ENCODE results near the gene MCOLN3. TPM values are rescaled to one million over a fixed set of nuclear protein-coding genes. Genes with fewer than 3 reads are reported as not detected.

The MCOLN3 gene
- total RNA-seq, 1 donor from 2014 or later: 0.68 TPM

DNA sequence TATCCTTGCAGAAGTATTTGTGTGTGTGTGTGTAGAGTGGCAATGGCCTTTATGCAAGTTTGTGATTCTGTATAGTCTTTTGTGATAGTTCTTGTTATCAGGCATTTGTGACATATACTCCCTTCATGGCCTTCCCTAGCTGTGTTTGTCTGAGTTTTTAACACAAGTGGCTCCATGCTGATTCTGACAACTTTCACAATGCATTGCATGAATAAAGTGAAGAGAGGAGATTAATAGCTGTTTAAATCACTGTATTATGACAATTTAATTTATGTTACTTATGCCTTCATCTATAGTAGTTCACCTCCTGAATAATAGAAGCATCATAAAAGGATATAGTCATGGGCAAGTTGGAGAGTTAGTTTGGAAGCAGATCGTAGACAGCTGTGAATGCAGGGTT is 17.2 kb upstream of the MCOLN3 start:
- peaks cover 31% of the 10 kb centered on the region for H3K27me3 Mint-ChIP-seq (ENCODE audit: low read depth)
- no peak overlapping the region for H3K27ac Mint-ChIP-seq
- H3K9me3 Mint-ChIP-seq: no peaks in the 10 kb centered on the region
- peaks cover 15% of the 10 kb centered on the region for H3K4me1 Mint-ChIP-seq (ENCODE audit: low read depth)
- no peaks in the 10 kb centered on the region for H3K36me3 Mint-ChIP-seq (ENCODE audit: low read depth)
- H3K4me3 Mint-ChIP-seq (ENCODE audit: low read depth): no peak overlapping the region
- intact Hi-C loops (cut with micrococcal nuclease): no loop called here
- no peak for DNase-seq (ENCODE audit: low spot score)

- DNase-seq (ENCODE audit: low spot score): no peak
- Mint-ChIP-seq H3K27ac (no peak overlapping the region), H3K4me1 (ENCODE audit: low read depth) (peaks cover 18% of the 10 kb centered on the region), H3K9me3 (no peaks in the 10 kb centered on the region), H3K27me3 (ENCODE audit: low read depth) (peaks cover 25% of the 10 kb centered on the region), H3K4me3 (ENCODE audit: low read depth) (peak overlapping the region; percentile 79), H3K36me3 (ENCODE audit: low read depth) (no peaks in the 10 kb centered on the region)
- intact Hi-C loops (cut with micrococcal nuclease): loop anchor here (1.0 to 5.0 kb wide), 3 partner anchors 65 to 215 kb away; partner anchors contain the start of genes BCL10, C1orf52 and MCOLN2
Measured at GRCh38 chr1:85062425-85063026, 14.2 kb upstream of the MCOLN3 start.

DNA sequence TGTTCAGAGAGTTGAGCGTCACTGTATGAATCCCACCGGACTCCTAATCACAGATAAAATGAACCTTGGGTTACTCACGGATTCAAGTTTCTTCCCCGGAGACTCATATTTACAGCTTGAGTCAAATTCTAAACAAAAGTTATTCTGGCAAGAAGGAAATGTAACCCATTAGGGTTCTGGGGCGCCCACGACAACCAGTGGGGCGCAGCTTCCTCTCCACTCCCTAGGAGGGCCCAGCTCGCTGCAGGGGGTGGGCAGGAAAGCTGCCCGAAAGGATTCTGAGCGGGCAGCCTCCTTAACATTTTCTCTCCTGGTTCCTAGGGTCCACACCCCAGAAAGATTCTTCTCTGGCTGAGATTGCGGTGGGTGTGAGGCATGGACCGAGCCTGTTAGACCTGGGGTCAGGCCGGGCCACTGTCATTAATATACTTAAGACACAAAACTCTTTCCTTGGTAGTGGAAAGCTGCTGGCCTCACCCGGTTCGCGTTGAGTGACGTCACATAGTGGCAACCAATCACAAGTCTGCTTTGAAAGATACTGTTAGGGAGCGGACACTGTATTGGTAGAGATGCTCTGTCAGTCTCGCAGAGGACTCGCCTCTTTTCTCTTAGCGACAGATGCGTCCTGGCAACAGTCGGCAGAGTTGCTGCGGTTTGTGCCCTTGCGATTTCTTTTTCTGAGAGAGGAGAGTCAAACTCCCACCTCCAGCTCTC is 13.6 kb upstream of the MCOLN3 start:
- peaks cover 18% of the 10 kb centered on the region for H3K4me1 Mint-ChIP-seq (ENCODE audit: low read depth)
- peak overlapping the region; percentile 79 for H3K4me3 Mint-ChIP-seq (ENCODE audit: low read depth)
- no peaks in the 10 kb centered on the region for H3K9me3 Mint-ChIP-seq
- no peaks in the 10 kb centered on the region for H3K36me3 Mint-ChIP-seq (ENCODE audit: low read depth)
- intact Hi-C loops (cut with micrococcal nuclease): loop anchor here (1.0 to 5.0 kb wide), 3 partner anchors 65 to 215 kb away; partner anchors contain the start of genes BCL10, C1orf52 and MCOLN2
- DNase-seq (ENCODE audit: low spot score): peak; percentile 89
- H3K27ac Mint-ChIP-seq: peak overlapping the region; percentile 83
- H3K27me3 Mint-ChIP-seq (ENCODE audit: low read depth): peaks cover 21% of the 10 kb centered on the region

- H3K4me1 Mint-ChIP-seq (ENCODE audit: low read depth): peaks cover 18% of the 10 kb centered on the region
Measured at GRCh38 chr1:85060038-85060437, 11.7 kb upstream of the MCOLN3 start.

DNA sequence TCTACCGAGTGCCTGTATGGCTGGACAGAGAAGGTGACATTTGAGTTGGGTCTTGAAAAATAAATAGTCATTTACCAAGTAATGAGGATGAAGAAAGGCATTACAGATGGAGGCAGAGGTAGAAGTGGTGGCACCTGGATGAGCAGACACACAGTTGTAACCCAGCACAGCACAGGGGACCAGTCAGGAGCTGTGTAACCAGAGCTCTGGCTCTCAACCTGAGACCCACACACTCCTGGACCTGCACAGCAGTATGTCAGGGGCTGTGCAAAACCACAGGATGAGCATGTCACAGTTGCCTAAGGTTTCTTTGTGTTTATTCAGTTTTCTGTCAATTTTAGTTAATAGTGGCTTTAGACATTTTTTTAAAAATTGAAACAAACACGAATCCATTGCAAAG is 11.3 kb upstream of the MCOLN3 start:
- DNase-seq (ENCODE audit: low spot score): no peak
- Mint-ChIP-seq H3K27ac (no peak overlapping the region), H3K36me3 (ENCODE audit: low read depth) (no peaks in the 10 kb centered on the region), H3K9me3 (no peaks in the 10 kb centered on the region), H3K4me3 (ENCODE audit: low read depth) (no peak overlapping the region), H3K27me3 (ENCODE audit: low read depth) (peaks cover 18% of the 10 kb centered on the region), H3K4me1 (ENCODE audit: low read depth) (peaks cover 18% of the 10 kb centered on the region)
- intact Hi-C loops (cut with micrococcal nuclease): no loop called here

More at GRCh38 chr1:85060038-85060437, 11.7 kb upstream of the MCOLN3 start:
- Mint-ChIP-seq H3K4me3 (ENCODE audit: low read depth) (no peak overlapping the region), H3K9me3 (no peaks in the 10 kb centered on the region), H3K27ac (no peak overlapping the region), H3K27me3 (ENCODE audit: low read depth) (peaks cover 19% of the 10 kb centered on the region), H3K36me3 (ENCODE audit: low read depth) (no peaks in the 10 kb centered on the region)
- DNase-seq (ENCODE audit: low spot score): no peak
- intact Hi-C loops (cut with micrococcal nuclease): loop anchor here (1.0 to 5.0 kb wide), 3 partner anchors 10 to 217 kb away; partner anchors contain the start of genes BCL10 and MCOLN2

DNA sequence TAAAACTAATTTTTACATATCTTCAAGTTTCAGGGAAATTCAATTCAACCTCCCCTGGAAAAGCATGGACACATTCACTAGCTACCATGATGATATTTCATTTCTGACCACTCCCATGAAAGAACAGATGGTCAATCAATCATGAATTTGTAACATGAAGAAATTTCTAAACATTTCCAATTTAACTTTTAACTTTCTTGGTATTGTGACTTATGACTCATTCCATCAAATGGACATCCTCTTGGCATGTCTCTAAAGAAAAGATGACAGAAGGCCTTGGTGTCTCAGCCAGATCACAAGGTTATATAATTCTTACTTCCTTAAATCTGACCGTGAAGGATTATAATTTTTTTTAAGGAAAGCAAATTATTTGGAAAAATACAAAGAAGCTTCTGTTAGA is 10.5 kb upstream of the MCOLN3 start:
- Mint-ChIP-seq H3K27ac (no peak overlapping the region), H3K4me3 (ENCODE audit: low read depth) (no peak overlapping the region), H3K36me3 (ENCODE audit: low read depth) (no peaks in the 10 kb centered on the region), H3K4me1 (ENCODE audit: low read depth) (peaks cover 18% of the 10 kb centered on the region), H3K9me3 (no peaks in the 10 kb centered on the region), H3K27me3 (ENCODE audit: low read depth) (peaks cover 16% of the 10 kb centered on the region)
- intact Hi-C loops (cut with micrococcal nuclease): no loop called here
- DNase-seq (ENCODE audit: low spot score): no peak

DNA sequence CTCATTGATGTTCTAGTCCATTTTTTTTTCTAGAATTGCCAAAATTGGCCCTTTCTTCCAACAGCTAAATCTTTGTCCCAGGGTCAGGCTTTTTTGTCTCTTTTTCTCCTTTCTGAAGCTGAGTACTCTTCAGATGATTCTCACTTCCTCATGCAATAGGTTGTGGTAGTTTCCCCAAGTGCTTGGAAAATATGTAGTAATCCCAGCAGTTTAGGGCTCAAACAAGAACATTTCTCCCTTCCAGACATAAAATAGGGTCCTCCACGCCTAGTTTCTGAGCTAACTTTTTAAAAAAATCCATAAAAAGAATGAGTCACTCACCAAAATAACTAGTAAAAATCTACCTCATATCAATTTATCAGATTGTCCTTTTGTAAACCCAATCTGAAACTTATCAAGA is 10.0 kb upstream of the MCOLN3 start:
- peaks cover 16% of the 10 kb centered on the region for H3K27me3 Mint-ChIP-seq (ENCODE audit: low read depth)
- intact Hi-C loops (cut with micrococcal nuclease): no loop called here
- no peak for DNase-seq (ENCODE audit: low spot score)
- H3K36me3 Mint-ChIP-seq (ENCODE audit: low read depth): no peaks in the 10 kb centered on the region
- H3K9me3 Mint-ChIP-seq: no peaks in the 10 kb centered on the region
- H3K27ac Mint-ChIP-seq: no peak overlapping the region
- H3K4me1 Mint-ChIP-seq (ENCODE audit: low read depth): peaks cover 18% of the 10 kb centered on the region
- H3K4me3 Mint-ChIP-seq (ENCODE audit: low read depth): no peak overlapping the region

DNA sequence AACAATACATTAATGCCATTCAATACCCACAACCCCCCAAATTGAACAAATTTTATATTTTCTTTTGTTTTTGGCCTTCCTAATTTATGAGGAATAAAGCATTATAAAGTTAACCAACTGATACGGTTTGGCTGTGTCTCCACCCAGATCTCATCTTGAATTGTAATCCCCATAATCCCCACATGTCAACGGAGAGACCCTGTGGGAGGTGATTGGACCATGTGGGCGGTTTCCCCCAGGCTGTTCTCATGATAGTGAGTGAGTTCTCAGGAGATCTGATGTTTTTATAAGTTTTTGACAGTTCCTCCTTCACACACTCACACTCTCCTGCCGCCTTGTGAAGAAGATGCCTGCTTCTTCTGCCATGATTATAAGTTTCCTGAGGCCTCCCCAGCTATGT is 6.4 kb upstream of the MCOLN3 start:
- no peak for DNase-seq (ENCODE audit: low spot score)
- intact Hi-C loops (cut with micrococcal nuclease): loop anchor here (5.0 kb wide), 1 partner anchor 202 kb away; no protein-coding TSS in a partner anchor
- no peaks in the 10 kb centered on the region for H3K9me3 Mint-ChIP-seq
- H3K36me3 Mint-ChIP-seq (ENCODE audit: low read depth): no peaks in the 10 kb centered on the region
- peaks cover 9% of the 10 kb centered on the region for H3K27me3 Mint-ChIP-seq (ENCODE audit: low read depth)
- no peak overlapping the region for H3K27ac Mint-ChIP-seq
- peaks cover 14% of the 10 kb centered on the region for H3K4me1 Mint-ChIP-seq (ENCODE audit: low read depth)
- H3K4me3 Mint-ChIP-seq (ENCODE audit: low read depth): no peak overlapping the region

DNA sequence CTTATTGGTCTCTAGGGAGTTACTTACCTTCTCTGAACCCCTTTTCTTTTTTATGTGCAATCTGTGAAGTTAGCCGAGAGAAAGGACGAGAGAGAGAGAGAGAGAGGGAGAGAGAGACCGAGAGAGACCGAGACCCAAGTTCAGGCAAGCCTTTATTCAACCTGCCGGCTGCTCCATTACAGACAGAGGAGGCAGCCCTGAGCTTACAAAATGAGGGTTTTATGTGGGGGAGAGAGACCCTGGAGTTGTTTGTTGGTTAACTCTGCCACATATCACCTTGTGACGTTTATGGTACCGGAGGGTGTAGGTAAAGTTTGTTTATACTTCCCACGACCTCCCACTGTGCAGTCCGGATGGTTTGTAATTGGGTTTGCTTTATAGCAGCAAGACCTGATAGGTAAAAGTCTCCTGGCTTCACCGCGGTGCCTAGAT is 1.5 kb upstream of the MCOLN3 start:
- no peak overlapping the region for H3K27ac Mint-ChIP-seq
- DNase-seq (ENCODE audit: low spot score): no peak
- H3K4me1 Mint-ChIP-seq (ENCODE audit: low read depth): peaks cover 24% of the 10 kb centered on the region
- H3K36me3 Mint-ChIP-seq (ENCODE audit: low read depth): peaks cover 7% of the 10 kb centered on the region
- H3K27me3 Mint-ChIP-seq (ENCODE audit: low read depth): peaks cover 33% of the 10 kb centered on the region
- no peaks in the 10 kb centered on the region for H3K9me3 Mint-ChIP-seq
- peak overlapping the region; percentile 15 for H3K4me3 Mint-ChIP-seq (ENCODE audit: low read depth)
- intact Hi-C loops (cut with micrococcal nuclease): loop anchor here (1.0 to 5.0 kb wide), 3 partner anchors 11 to 197 kb away; no protein-coding TSS in a partner anchor

GRCh38 chr1:85047472-85048295 is 616 bp downstream of the MCOLN3 start:
- no peaks in the 10 kb centered on the region for H3K9me3 Mint-ChIP-seq
- peaks cover 50% of the 10 kb centered on the region for H3K27me3 Mint-ChIP-seq (ENCODE audit: low read depth)
- no peak overlapping the region for H3K27ac Mint-ChIP-seq
- peaks cover 24% of the 10 kb centered on the region for H3K4me1 Mint-ChIP-seq (ENCODE audit: low read depth)
- peak overlapping the region; percentile 55 for H3K4me3 Mint-ChIP-seq (ENCODE audit: low read depth)
- DNase-seq (ENCODE audit: low spot score): no peak
- intact Hi-C loops (cut with micrococcal nuclease): no loop called here
- H3K36me3 Mint-ChIP-seq (ENCODE audit: low read depth): peaks cover 7% of the 10 kb centered on the region

DNA sequence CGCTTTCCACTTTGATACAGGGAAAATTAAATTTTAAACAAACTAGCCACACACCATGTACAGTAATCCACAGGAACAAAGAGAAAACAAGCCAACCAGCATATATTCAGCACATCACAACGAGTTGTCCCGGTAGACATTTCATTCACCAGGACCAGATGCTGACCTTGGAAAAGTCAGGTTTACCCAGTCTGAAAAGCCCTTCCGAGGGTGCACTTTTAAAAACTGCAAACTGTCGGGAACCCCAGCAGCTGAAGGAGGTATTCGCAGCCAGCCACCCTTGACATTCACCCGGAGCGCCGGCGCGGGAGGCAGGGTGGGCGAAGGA is 1.2 kb downstream of the MCOLN3 start:
- peaks cover 7% of the 10 kb centered on the region for H3K36me3 Mint-ChIP-seq (ENCODE audit: low read depth)
- no peak for DNase-seq (ENCODE audit: low spot score)
- H3K4me1 Mint-ChIP-seq (ENCODE audit: low read depth): peaks cover 24% of the 10 kb centered on the region
- H3K27ac Mint-ChIP-seq: no peak overlapping the region
- peaks cover 55% of the 10 kb centered on the region for H3K27me3 Mint-ChIP-seq (ENCODE audit: low read depth)
- intact Hi-C loops (cut with micrococcal nuclease): no loop called here
- no peaks in the 10 kb centered on the region for H3K9me3 Mint-ChIP-seq
- H3K4me3 Mint-ChIP-seq (ENCODE audit: low read depth): peak overlapping the region; percentile 55

- intact Hi-C loops (cut with micrococcal nuclease): loop anchor here (5.0 kb wide), 1 partner anchor 35 kb away; no protein-coding TSS in a partner anchor
- Mint-ChIP-seq H3K4me1 (ENCODE audit: low read depth) (peaks cover 3% of the 10 kb centered on the region), H3K36me3 (ENCODE audit: low read depth) (peaks cover 4% of the 10 kb centered on the region), H3K4me3 (ENCODE audit: low read depth) (no peak overlapping the region), H3K27me3 (ENCODE audit: low read depth) (peaks cover 63% of the 10 kb centered on the region), H3K9me3 (no peaks in the 10 kb centered on the region), H3K27ac (no peak overlapping the region)
- no peak for DNase-seq (ENCODE audit: low spot score)
Measured at GRCh38 chr1:85042413-85042812, 5.9 kb downstream of the MCOLN3 start.
